Activated gamma-delta T cell treated with Interleukin-2 at 50 U/mL for 16 hours (primary cell): ENCODE measurements around the gene SLC12A3.
"Not testable (repeated sequence)": the region's sequence is repeated elsewhere in the genome, so short reads cannot be mapped to it uniquely, and the experiment has no call there.

Experiments used
- DNase-seq: peaks from one replicate; pipeline ENCODE4 v3.0.0-alpha.2; 2020

Gene SLC12A3

GRCh38 chr16:56848029-56848936 lies 16.7 kb upstream of the SLC12A3 start:
- DNase-seq = no peak

DNA sequence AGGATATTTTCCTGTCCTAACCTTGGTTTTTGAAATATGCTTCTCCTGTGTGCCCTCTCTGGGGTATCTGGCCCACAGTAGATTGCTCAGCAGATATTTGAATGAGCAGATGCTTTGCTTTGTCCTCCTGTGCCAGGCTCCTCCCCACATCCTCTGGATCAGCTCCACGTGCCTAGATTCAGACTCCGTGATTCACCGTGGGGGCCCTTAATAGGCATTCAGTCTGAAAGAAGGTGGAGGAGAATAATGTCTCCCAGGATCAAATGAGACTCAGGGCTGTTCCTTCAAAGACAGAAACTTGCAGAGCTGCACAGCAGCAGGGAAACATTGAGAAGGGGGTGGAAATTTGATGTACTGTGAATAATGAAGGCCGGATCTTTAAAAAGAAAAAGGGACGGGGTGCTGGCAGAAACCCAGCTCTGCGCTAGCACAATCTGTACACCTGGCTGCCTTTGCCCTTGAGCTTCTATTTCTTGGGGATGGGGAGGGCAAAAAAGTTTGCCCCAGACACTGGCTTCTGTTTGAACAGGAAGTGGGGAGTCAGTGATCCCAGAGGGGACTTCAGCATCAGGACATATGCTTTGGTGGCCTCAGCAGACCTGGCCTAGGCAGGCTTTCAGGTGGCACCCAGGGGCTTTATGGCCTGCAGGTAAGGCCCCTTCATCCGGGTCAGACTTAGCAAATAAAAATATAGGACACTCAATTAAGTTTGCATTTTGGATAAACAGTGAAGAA lies 15.9 kb upstream of the SLC12A3 start:
- no peak for DNase-seq

GRCh38 chr16:56849690-56850680 lies 15.0 kb upstream of the SLC12A3 start:
- no peak for DNase-seq

- no peak for DNase-seq
Observed at GRCh38 chr16:56851671-56852400, 13.2 kb upstream of the SLC12A3 start.

GRCh38 chr16:56852401-56852730 lies 12.6 kb upstream of the SLC12A3 start:
- DNase-seq = no peak

DNA sequence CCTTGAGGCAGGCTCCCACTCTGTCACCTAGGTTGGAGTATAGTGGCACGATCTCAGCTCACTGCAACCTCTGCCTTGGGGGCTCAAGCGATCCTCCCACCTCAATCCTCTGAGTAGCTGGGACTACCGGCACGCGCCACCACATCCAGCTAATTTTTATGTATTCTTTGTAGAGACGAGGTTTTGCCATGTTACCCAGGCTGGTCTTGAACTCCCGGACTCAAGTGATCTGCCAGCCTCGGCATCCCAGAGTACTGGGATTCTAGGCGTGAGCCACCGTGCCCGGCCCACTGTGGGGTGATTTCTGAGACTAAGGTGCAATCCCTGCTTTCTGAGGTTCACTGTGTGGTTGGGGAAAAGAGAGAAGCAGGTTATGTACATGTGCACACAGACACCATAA lies 12.0 kb upstream of the SLC12A3 start:
- no peak for DNase-seq

DNA sequence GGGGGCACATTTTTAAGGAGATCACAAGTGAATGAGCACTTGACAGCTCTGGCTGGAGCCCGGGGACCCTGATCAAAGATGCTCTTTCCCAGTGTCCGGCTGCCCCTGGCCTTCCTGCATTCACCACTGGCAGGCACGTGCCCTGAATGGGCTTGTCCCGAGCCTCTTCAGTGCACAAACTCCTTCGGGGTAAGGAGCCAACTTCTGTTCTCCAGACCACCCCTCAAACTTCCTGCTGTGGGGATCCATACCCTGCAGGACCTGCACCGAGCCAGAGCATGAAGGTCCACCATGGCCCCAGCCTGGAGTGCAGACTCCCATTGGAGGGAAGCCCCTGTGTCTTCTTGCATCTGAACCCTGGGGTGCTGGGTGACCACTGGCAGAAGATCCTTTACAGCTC lies 9.8 kb upstream of the SLC12A3 start:
- DNase-seq = no peak

DNA sequence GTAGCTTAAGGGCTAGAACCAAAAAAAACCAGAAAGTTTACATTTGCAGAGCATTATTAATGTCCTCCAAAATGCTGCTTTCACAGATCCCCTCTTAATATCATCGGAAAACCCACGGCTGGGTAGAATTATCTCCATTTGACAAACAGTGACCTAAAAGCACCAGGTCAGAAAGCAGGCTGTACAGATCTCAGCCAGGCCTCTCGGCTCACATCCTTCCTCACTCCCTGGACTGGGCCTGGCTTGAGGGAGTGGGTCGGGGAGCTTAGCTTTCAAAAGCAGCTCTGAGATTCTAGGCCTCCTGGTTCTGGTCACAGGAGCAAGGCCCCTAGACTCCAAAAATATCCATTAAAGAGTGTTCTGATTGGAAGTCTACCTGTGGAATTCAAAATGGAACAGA lies 9.1 kb upstream of the SLC12A3 start:
- DNase-seq = no peak

GRCh38 chr16:56856876-56857447 lies 8.0 kb upstream of the SLC12A3 start:
- DNase-seq = no peak

- DNase-seq = no peak
Observed at GRCh38 chr16:56858374-56858773, 6.6 kb upstream of the SLC12A3 start.

GRCh38 chr16:56859636-56860035 lies 5.4 kb upstream of the SLC12A3 start:
- no peak for DNase-seq

- DNase-seq = no peak
Observed at GRCh38 chr16:56860226-56861020, 4.6 kb upstream of the SLC12A3 start.

- no peak for DNase-seq
Observed at GRCh38 chr16:56861092-56861610, 3.9 kb upstream of the SLC12A3 start.

GRCh38 chr16:56861756-56862155 lies 3.3 kb upstream of the SLC12A3 start:
- no peak for DNase-seq

GRCh38 chr16:56862776-56863175 lies 2.2 kb upstream of the SLC12A3 start:
- no peak for DNase-seq

DNA sequence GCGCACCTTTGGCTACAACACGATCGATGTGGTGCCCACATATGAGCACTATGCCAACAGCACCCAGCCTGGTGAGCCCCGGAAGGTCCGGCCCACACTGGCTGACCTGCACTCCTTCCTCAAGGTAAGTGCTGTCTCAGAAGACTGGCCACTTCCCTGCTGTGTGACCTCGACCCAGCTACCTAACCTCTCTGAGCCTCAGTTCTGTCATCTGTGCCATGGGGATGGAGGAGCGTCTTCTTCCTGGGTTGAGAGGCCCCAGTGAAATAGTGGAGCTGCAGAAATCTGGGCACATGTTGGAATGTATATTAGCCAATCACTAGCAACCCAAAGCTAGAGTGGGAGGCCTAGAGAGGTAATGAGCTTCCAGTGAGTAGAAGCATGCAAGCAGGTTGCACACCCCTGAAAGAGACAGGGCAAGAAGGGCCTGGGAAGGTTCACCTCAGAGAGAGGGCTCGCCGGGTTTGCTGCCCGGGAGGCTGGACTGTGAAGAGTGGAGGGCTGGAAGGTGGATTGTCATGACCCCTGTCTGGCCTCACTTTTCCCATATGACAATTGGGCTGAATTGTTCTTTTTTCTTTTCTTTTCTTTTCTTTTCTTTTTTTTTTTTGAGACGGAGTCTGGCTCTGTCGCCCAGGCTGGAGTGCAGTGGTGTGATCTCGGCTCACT lies 521 bp downstream of the SLC12A3 start:
- DNase-seq = no peak

- DNase-seq = peak; percentile 41
Observed at GRCh38 chr16:56866955-56867830, 2.2 kb downstream of the SLC12A3 start.

GRCh38 chr16:56868175-56868574 lies 3.2 kb downstream of the SLC12A3 start:
- DNase-seq = no peak

GRCh38 chr16:56868766-56869165 lies 3.8 kb downstream of the SLC12A3 start:
- DNase-seq = not testable (repeated sequence)
